Measurements from ENCODE around the gene USP35. TPM values are rescaled to one million over a fixed set of nuclear protein-coding genes. Genes with fewer than 3 reads are reported as not detected.
"Not testable (repeated sequence)": the region's sequence is repeated elsewhere in the genome, so short reads cannot be mapped to it uniquely, and the experiment has no call there.

Gene USP35
- total RNA-seq, 1 donor from 2014 or later = 10.9 TPM

- H3K4me3 Mint-ChIP-seq (ENCODE audit: unreplicated experiment) = no peak overlapping the region
- no peaks in the 10 kb centered on the region for H3K4me1 Mint-ChIP-seq (ENCODE audit: unreplicated experiment)
- TF ChIP-seq CTCF (IDR thresholded peaks at IDR 0.05) = no peak
- no peak overlapping the region for H3K27ac Mint-ChIP-seq (ENCODE audit: unreplicated experiment)
- H3K27me3 Mint-ChIP-seq (ENCODE audit: unreplicated experiment) = no peaks in the 10 kb centered on the region
- peak; percentile 34 for DNase-seq (ENCODE audit: extremely low spot score, unreplicated experiment)
- no peaks in the 10 kb centered on the region for H3K9me3 Mint-ChIP-seq (ENCODE audit: unreplicated experiment)
- peaks cover 34% of the 10 kb centered on the region for H3K36me3 Mint-ChIP-seq (ENCODE audit: unreplicated experiment)
Observed at GRCh38 chr11:78220218-78221157, 31.8 kb downstream of the USP35 start.

- no peak overlapping the region for H3K27ac Mint-ChIP-seq (ENCODE audit: unreplicated experiment)
- no peak for TF ChIP-seq CTCF (IDR thresholded peaks at IDR 0.05)
- DNase-seq (ENCODE audit: extremely low spot score, unreplicated experiment) = peak; percentile 48
Observed at GRCh38 chr11:78221396-78222315, 32.9 kb downstream of the USP35 start.

GRCh38 chr11:78222726-78223125 lies 34.0 kb downstream of the USP35 start:
- H3K36me3 Mint-ChIP-seq (ENCODE audit: unreplicated experiment) = peaks cover 31% of the 10 kb centered on the region
- not testable (repeated sequence) for H3K4me3 Mint-ChIP-seq (ENCODE audit: unreplicated experiment); H3K27ac Mint-ChIP-seq (ENCODE audit: unreplicated experiment); H3K27me3 Mint-ChIP-seq (ENCODE audit: unreplicated experiment); H3K9me3 Mint-ChIP-seq (ENCODE audit: unreplicated experiment); H3K4me1 Mint-ChIP-seq (ENCODE audit: unreplicated experiment)
- peak; percentile 78 for DNase-seq (ENCODE audit: extremely low spot score, unreplicated experiment)

More at GRCh38 chr11:78221396-78222315, 32.9 kb downstream of the USP35 start:
- no peaks in the 10 kb centered on the region for H3K4me1 Mint-ChIP-seq (ENCODE audit: unreplicated experiment)
- H3K9me3 Mint-ChIP-seq (ENCODE audit: unreplicated experiment) = no peaks in the 10 kb centered on the region
- no peaks in the 10 kb centered on the region for H3K27me3 Mint-ChIP-seq (ENCODE audit: unreplicated experiment)
- H3K36me3 Mint-ChIP-seq (ENCODE audit: unreplicated experiment) = peaks cover 31% of the 10 kb centered on the region
- no peak overlapping the region for H3K4me3 Mint-ChIP-seq (ENCODE audit: unreplicated experiment)

GRCh38 chr11:78223320-78223954 lies 34.7 kb downstream of the USP35 start:
- H3K36me3 Mint-ChIP-seq (ENCODE audit: unreplicated experiment) = peaks cover 28% of the 10 kb centered on the region
- H3K9me3 Mint-ChIP-seq (ENCODE audit: unreplicated experiment) = no peaks in the 10 kb centered on the region
- no peaks in the 10 kb centered on the region for H3K27me3 Mint-ChIP-seq (ENCODE audit: unreplicated experiment)
- no peaks in the 10 kb centered on the region for H3K4me1 Mint-ChIP-seq (ENCODE audit: unreplicated experiment)
- H3K27ac Mint-ChIP-seq (ENCODE audit: unreplicated experiment) = no peak overlapping the region
- no peak overlapping the region for H3K4me3 Mint-ChIP-seq (ENCODE audit: unreplicated experiment)
- no peak for TF ChIP-seq CTCF (IDR thresholded peaks at IDR 0.05)
- no peak for DNase-seq (ENCODE audit: extremely low spot score, unreplicated experiment)

- Mint-ChIP-seq H3K4me1 (ENCODE audit: unreplicated experiment) (no peaks in the 10 kb centered on the region), H3K9me3 (ENCODE audit: unreplicated experiment) (no peaks in the 10 kb centered on the region), H3K27ac (ENCODE audit: unreplicated experiment) (no peak overlapping the region), H3K36me3 (ENCODE audit: unreplicated experiment) (peaks cover 23% of the 10 kb centered on the region), H3K4me3 (ENCODE audit: unreplicated experiment) (no peak overlapping the region), H3K27me3 (ENCODE audit: unreplicated experiment) (no peaks in the 10 kb centered on the region)
- no peak for TF ChIP-seq CTCF (IDR thresholded peaks at IDR 0.05)
- no peak for DNase-seq (ENCODE audit: extremely low spot score, unreplicated experiment)
Observed at GRCh38 chr11:78224506-78224905, 35.8 kb downstream of the USP35 start.

Measured in osteocyte (in vitro differentiated cells).